ENCODE data around the gene GPSM1. TPM values are rescaled to one million over a fixed set of nuclear protein-coding genes. Genes with fewer than 3 reads are reported as not detected.

Gene GPSM1
- total RNA-seq, 1 experiment from 2014 or later = 26.9 TPM

- DNase-seq (no peak), ATAC-seq (no peak)
- intact Hi-C loops (cut with micrococcal nuclease) = loop anchor here (2.0 kb wide), 1 partner anchor 63 kb away; no protein-coding TSS in a partner anchor
- no TSS peak for BruUV-seq (replicated peaks)
- peaks cover 23% of the 10 kb centered on the region for H3K79me2 ChIP-seq (ENCODE audit: low read length)
- no peak overlapping the region for H3K4me2 ChIP-seq (ENCODE audit: low read length)
- H3K27ac ChIP-seq (ENCODE audit: low read length) = no peak overlapping the region
- H3K36me3 ChIP-seq (ENCODE audit: low read depth, low read length) = peaks cover 3% of the 10 kb centered on the region; the same call in 1 of the 2 replicates
- no peaks in the 10 kb centered on the region for H3K27me3 ChIP-seq (ENCODE audit: low read length)
- no peaks in the 10 kb centered on the region for H3K9me2 ChIP-seq (replicated peaks; ENCODE audit: low read length)
- peaks cover 12% of the 10 kb centered on the region for H3K4me1 ChIP-seq (ENCODE audit: insufficient read depth, low read length)
- POLR2A ChIA-PET (ENCODE audit: unreplicated experiment) = no interaction called here
- H4K20me1 ChIP-seq (ENCODE audit: low read length) = no peaks in the 10 kb centered on the region
- no peak overlapping the region for H2AFZ ChIP-seq (ENCODE audit: low read length)
- H3F3A ChIP-seq (ENCODE audit: low read length, unreplicated experiment) = no peaks in the 10 kb centered on the region
- no peaks in the 10 kb centered on the region for H3K9me3 ChIP-seq (ENCODE audit: low read length)
- TF ChIP-seq CTCF (conservative IDR thresholded peaks at IDR 0.05; ENCODE audit: low read depth, low read length) (no peak), EZH2phosphoT487 (IDR thresholded peaks at IDR 0.05; ENCODE audit: borderline replicate concordance, low read length) (no peak), EZH2 (IDR thresholded peaks at IDR 0.05; ENCODE audit: low read length, unreplicated experiment) (no peak)
- no peak overlapping the region for H3K9ac ChIP-seq (ENCODE audit: low read length)
- H3K4me3 ChIP-seq (ENCODE audit: low read length) = no peak overlapping the region
- CTCF ChIA-PET = no interaction called here
These were observed 74.0 kb downstream of the GPSM1 start for GRCh38 chr9:136401173-136401922.

GRCh38 chr9:136402067-136402466 is 74.7 kb downstream of the GPSM1 start:
- intact Hi-C loops (cut with micrococcal nuclease) = no loop called here
- Histone ChIP-seq H3K9ac (ENCODE audit: low read length) (no peak overlapping the region), H4K20me1 (ENCODE audit: low read length) (no peaks in the 10 kb centered on the region), H3K27ac (ENCODE audit: low read length) (no peak overlapping the region), H3K9me2 (replicated peaks; ENCODE audit: low read length) (no peaks in the 10 kb centered on the region), H3K4me2 (ENCODE audit: low read length) (no peak overlapping the region), H3F3A (ENCODE audit: low read length, unreplicated experiment) (no peaks in the 10 kb centered on the region), H3K27me3 (ENCODE audit: low read length) (no peaks in the 10 kb centered on the region), H3K4me1 (ENCODE audit: insufficient read depth, low read length) (peaks cover 12% of the 10 kb centered on the region), H2AFZ (ENCODE audit: low read length) (no peak overlapping the region), H3K9me3 (ENCODE audit: low read length) (no peaks in the 10 kb centered on the region), H3K79me2 (ENCODE audit: low read length) (peaks cover 23% of the 10 kb centered on the region), H3K36me3 (ENCODE audit: low read depth, low read length) (no peaks in the 10 kb centered on the region; the same call in 1 of the 2 replicates), H3K4me3 (ENCODE audit: low read length) (no peak overlapping the region)
- no TSS peak for BruUV-seq (replicated peaks)
- no peak for DNase-seq
- TF ChIP-seq EZH2 (IDR thresholded peaks at IDR 0.05; ENCODE audit: low read length, unreplicated experiment) (no peak), CTCF (conservative IDR thresholded peaks at IDR 0.05; ENCODE audit: low read depth, low read length) (no peak), EZH2phosphoT487 (IDR thresholded peaks at IDR 0.05; ENCODE audit: borderline replicate concordance, low read length) (no peak)
- no peak for ATAC-seq
- POLR2A ChIA-PET (ENCODE audit: unreplicated experiment) = no interaction called here
- CTCF ChIA-PET = no interaction called here

- no peaks in the 10 kb centered on the region for H3K9me2 ChIP-seq (replicated peaks; ENCODE audit: low read length)
- H2AFZ ChIP-seq (ENCODE audit: low read length) = no peak overlapping the region
- POLR2A ChIA-PET (ENCODE audit: unreplicated experiment) = no interaction called here
- peaks cover 9% of the 10 kb centered on the region for H3K4me1 ChIP-seq (ENCODE audit: insufficient read depth, low read length)
- no peak overlapping the region for H3K4me3 ChIP-seq (ENCODE audit: low read length)
- H3K79me2 ChIP-seq (ENCODE audit: low read length) = peaks cover 15% of the 10 kb centered on the region
- DNase-seq (no peak), ATAC-seq (no peak)
- H3K36me3 ChIP-seq (ENCODE audit: low read depth, low read length) = no peaks in the 10 kb centered on the region; the same call in 1 of the 2 replicates
- no peak overlapping the region for H3K27ac ChIP-seq (ENCODE audit: low read length)
- CTCF ChIA-PET = no interaction called here
- H3K4me2 ChIP-seq (ENCODE audit: low read length) = no peak overlapping the region
- no TSS peak for BruUV-seq (replicated peaks)
- H4K20me1 ChIP-seq (ENCODE audit: low read length) = no peaks in the 10 kb centered on the region
- no peaks in the 10 kb centered on the region for H3K27me3 ChIP-seq (ENCODE audit: low read length)
- no peak for TF ChIP-seq EZH2phosphoT487 (IDR thresholded peaks at IDR 0.05; ENCODE audit: borderline replicate concordance, low read length)
- TF ChIP-seq CTCF (conservative IDR thresholded peaks at IDR 0.05; ENCODE audit: low read depth, low read length) = no peak
- no peaks in the 10 kb centered on the region for H3K9me3 ChIP-seq (ENCODE audit: low read length)
- H3F3A ChIP-seq (ENCODE audit: low read length, unreplicated experiment) = no peaks in the 10 kb centered on the region
- no peak overlapping the region for H3K9ac ChIP-seq (ENCODE audit: low read length)
- intact Hi-C loops (cut with micrococcal nuclease) = no loop called here
These were observed 76.2 kb downstream of the GPSM1 start for GRCh38 chr9:136403538-136403914.

Data from PC-3 (cell line).